Measurements from ENCODE around the gene SPAG16.
"Not testable (repeated sequence)": the region's sequence is repeated elsewhere in the genome, so short reads cannot be mapped to it uniquely, and the experiment has no call there.

Gene SPAG16

GRCh38 chr2:213545481-213545880 lies 261.2 kb downstream of the SPAG16 start:
- no peak for DNase-seq (ENCODE audit: low read depth, low spot score)

- no peak for DNase-seq (ENCODE audit: low read depth, low spot score)
These were observed 261.8 kb downstream of the SPAG16 start for GRCh38 chr2:213545964-213546475.

- no peak for DNase-seq (ENCODE audit: low read depth, low spot score)
These were observed 267.3 kb downstream of the SPAG16 start for GRCh38 chr2:213551526-213551925.

GRCh38 chr2:213559053-213559452 lies 274.8 kb downstream of the SPAG16 start:
- no peak for DNase-seq (ENCODE audit: low read depth, low spot score)

- DNase-seq (ENCODE audit: low read depth, low spot score) = no peak
These were observed 277.5 kb downstream of the SPAG16 start for GRCh38 chr2:213561759-213562158.

GRCh38 chr2:213562539-213563180 lies 278.4 kb downstream of the SPAG16 start:
- DNase-seq (ENCODE audit: low read depth, low spot score) = no peak

- no peak for DNase-seq (ENCODE audit: low read depth, low spot score)
These were observed 282.6 kb downstream of the SPAG16 start for GRCh38 chr2:213566846-213567245.

GRCh38 chr2:213609570-213610170 lies 325.4 kb downstream of the SPAG16 start:
- no peak for DNase-seq (ENCODE audit: low read depth, low spot score)

GRCh38 chr2:213627054-213627710 lies 342.9 kb downstream of the SPAG16 start:
- DNase-seq (ENCODE audit: low read depth, low spot score) = no peak

GRCh38 chr2:213627835-213628460 lies 343.7 kb downstream of the SPAG16 start:
- DNase-seq (ENCODE audit: low read depth, low spot score) = no peak

GRCh38 chr2:213640738-213641425 lies 356.6 kb downstream of the SPAG16 start:
- DNase-seq (ENCODE audit: low read depth, low spot score) = no peak

- no peak for DNase-seq (ENCODE audit: low read depth, low spot score)
These were observed 360.7 kb downstream of the SPAG16 start for GRCh38 chr2:213644926-213645325.

- DNase-seq (ENCODE audit: low read depth, low spot score) = no peak
These were observed 364.9 kb downstream of the SPAG16 start for GRCh38 chr2:213649176-213649575.

- no peak for DNase-seq (ENCODE audit: low read depth, low spot score)
These were observed 380.6 kb downstream of the SPAG16 start for GRCh38 chr2:213664817-213665216.

GRCh38 chr2:213669657-213670056 lies 385.4 kb downstream of the SPAG16 start:
- no peak for DNase-seq (ENCODE audit: low read depth, low spot score)

- no peak for DNase-seq (ENCODE audit: low read depth, low spot score)
These were observed 394.4 kb downstream of the SPAG16 start for GRCh38 chr2:213678437-213679218.

- DNase-seq (ENCODE audit: low read depth, low spot score) = no peak
These were observed 395.6 kb downstream of the SPAG16 start for GRCh38 chr2:213679894-213680293.

- no peak for DNase-seq (ENCODE audit: low read depth, low spot score)
These were observed 398.0 kb downstream of the SPAG16 start for GRCh38 chr2:213682276-213682675.

GRCh38 chr2:213688133-213688532 lies 403.9 kb downstream of the SPAG16 start:
- DNase-seq (ENCODE audit: low read depth, low spot score) = no peak

GRCh38 chr2:213688825-213689224 lies 404.6 kb downstream of the SPAG16 start:
- not testable (repeated sequence) for DNase-seq (ENCODE audit: low read depth, low spot score)

- no peak for DNase-seq (ENCODE audit: low read depth, low spot score)
These were observed 405.3 kb downstream of the SPAG16 start for GRCh38 chr2:213689585-213689984.

Measured in activated CD4-positive, CD25-positive, alpha-beta regulatory T cell treated with anti-CD3 and anti-CD28 coated beads, Interleukin-2, amount 50 U/mL, for 16 hours (primary cell).